GM19043 (cell line): ENCODE measurements around the gene CNBD2.
"Not testable (repeated sequence)": the region's sequence is repeated elsewhere in the genome, so short reads cannot be mapped to it uniquely, and the experiment has no call there.

Experiments
- ATAC-seq: cut with Tn5 transposase; IDR thresholded peaks from one replicate; pipeline ENCODE4 v1.9.1; 2021; ENCODE audit warnings: low read depth; ENCODE audit not compliant: unreplicated experiment

The CNBD2 gene

DNA sequence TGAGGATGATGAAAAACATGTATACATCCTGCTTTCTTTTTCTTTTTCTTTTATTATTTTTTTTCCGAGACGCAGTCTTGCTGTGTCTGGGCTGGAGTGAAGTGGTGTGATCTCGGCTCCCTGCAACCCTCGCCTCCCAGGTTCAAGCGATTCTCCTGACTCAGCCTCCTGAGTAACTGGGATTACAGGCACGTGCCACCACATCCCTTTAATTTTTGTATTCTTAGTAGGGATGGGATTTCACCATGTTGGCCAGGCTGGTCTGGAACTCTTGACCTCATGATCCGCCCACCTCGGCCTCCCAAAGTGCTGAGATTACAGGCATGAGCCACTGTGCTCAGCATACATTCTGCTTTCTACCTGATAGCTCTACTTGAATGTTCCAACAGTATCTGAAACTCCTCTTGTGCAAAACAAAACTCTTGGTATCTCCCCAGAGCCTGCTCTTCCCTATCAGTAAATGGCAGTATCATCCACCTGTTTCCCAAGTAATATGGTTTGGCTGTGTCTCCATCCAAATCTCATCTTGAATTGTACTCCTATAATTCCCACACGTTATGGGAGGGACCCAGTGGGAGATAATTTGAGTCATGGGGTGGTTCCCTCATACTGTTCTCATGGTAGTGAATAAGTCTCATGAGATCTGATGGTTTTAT, 85.6 kb downstream of the CNBD2 start:
- ATAC-seq: not testable (repeated sequence)

DNA sequence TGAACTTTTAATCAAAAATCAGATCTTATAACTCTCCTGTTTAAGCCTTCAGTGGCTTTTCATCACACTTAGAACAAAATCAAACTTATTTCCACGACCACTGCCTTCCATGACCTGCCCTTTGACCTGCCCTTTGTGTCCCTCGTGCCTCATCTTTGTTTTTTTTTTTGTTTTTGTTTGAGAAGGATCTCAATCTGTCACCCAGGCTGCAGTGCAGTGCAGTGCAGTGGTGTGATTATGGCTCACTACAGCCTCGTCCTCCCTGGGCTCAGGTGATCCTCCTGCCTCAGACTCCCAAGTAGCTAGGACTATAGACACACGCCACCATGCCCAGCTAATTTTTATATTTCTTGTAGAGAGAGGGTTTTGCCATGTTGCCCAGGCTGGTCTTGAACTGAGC, 86.8 kb downstream of the CNBD2 start:
- no peak for ATAC-seq

DNA sequence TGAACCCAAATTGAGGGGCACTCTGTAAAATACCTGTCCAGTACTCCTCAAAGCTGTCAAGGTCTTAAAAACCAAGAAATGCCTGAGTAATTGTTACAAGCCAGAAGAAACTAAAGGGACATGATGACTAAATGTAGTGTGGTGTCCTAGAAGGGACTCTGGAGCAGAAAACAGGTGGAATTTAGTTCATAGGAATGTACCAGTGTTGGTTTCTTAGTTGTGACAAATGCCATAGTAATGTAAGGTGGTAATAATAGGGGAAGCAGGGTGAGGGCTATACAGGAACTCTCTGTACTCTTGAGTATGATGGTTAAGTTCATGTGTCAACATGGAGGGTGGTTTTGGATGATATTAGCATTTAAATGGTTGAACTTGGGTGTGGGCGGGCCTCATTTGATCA, 92.3 kb downstream of the CNBD2 start:
- ATAC-seq: no peak

DNA sequence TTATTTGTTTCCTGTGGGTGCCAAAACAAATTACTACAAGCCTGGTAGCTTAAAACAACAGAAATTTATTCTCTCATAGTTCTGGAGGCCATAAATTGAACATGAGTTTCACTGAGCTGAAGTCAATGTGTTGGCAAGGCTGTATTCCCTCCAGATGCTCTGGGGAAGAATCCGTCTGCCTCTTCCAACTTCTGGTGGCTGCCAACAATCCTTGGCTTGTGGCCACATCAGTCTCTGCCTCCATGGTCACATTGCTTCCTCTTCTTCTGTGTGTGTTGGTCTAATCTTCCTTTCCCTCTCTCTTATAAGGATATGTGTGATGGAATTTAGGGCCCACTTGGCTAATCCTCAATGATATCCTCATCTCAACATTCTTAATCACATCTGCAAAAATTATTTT, 93.4 kb downstream of the CNBD2 start:
- ATAC-seq: no peak

DNA sequence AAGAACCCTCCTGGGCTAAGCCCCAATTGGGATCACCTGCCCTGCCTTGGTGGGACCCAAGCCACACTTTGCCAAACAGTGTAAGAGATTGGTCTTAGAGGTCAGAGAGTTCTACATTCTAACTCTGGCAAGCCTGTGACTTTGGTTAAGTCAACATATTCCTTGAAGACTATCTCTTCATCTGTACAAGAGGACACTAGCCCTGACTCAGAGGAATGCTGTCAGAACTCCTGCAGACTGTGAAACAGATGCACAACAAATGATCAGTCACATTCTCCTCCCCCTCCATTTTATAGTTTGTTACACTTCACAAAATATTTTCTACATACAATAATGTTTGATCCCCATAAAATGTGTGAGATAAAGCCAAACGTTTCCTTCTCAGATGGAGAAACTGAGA, 94.4 kb downstream of the CNBD2 start:
- ATAC-seq: no peak

DNA sequence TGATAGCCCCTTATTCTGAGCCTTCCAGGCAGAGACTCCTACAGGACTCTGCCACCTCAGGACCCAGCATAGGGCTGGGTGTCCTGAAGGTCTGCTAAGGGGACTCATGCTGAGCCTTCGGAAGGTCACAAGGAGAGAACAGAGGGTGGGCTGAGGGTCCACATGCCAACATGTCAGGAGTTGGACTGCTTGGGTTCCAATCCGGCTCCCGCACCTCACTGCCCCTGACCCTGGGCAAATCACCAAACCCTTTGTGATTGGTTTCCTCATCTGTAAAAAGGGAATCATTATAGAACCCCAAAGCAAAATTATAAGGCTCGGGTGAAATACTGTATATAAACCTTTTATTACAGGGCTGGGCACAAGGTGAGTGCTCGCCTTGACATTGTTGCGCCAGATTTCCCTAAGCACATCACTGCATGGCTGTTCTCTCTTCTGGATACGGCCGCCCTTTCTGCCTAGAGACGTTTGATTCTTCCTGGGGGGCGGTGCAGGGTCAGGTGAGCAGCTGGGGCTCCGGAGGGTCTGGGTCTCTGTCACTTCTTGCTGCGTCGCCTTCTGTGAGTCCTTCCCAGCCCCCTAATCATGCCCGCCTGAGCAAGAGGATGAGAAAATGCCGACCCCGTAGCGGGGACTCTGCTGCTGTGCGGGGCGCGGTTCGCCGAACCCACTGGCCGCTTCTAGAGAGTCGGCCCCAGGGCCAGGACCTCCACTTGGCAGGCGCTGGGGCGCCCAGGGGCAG, 95.7 kb downstream of the CNBD2 start:
- no peak for ATAC-seq

DNA sequence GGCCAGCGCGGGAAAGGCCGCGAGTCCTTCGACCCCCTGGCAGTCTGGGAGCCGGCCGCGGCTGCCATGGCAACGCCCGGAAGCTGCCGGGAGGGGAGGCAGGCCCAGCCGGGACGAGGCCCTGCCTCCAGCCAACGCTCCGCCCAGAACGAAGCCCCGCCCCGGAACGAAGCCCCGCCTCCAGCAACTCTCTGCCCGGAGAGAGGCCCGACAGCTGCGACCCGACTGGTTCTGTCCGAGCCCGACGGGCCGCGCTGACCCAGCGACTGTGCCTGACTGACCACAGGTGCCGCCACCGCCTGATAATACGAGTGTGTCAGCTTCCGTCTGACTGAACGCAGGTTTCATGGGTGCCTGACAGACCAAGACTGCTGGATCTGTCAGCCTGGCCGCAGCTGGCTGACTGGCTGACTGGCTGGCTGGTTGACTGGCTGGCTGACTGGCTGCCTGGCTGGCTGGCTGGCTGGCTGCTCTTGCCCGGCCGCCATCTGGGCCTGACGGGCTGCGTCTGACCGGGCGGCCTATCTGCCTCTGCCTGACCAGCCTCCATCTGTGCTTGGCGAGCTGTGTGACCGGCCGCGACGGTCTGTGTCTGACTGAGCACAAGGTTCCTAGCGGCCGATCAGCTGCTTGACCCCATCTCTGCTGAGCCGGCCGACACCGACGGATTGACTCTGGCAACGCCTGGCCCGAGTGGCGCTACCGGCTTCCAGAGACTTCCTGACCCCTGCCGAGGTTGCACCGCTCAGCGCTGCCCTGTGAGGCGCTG, 96.5 kb downstream of the CNBD2 start:
- ATAC-seq: peak; percentile 92

DNA sequence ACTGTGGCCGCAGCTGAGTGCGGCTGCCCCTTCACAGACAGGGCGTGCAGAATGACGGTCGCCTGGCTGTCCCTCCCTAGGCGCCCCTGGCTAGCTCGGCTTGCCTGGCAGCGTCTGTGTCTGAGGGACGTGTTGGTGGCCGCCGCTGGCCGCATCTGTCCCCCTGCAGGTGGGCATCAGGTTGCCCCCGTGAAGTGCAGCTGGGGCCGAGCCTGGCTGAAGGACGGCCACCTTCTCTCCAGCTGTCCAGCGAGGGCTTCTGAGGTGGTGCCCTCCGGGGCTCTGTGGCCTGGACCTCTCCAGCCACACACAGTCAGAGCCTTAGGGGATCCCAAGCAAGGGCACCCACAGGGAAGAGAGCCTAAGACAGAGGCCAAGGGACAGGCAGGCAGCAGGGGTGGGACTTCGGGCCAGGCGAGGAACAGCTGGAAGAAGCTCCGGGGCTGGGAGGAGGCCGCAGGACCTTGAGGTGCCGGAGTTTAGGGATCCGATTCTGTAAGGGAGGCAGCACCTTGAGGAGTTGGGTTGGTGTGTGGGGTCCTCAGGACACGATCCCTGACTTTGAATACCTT, 97.1 kb downstream of the CNBD2 start:
- ATAC-seq: no peak

DNA sequence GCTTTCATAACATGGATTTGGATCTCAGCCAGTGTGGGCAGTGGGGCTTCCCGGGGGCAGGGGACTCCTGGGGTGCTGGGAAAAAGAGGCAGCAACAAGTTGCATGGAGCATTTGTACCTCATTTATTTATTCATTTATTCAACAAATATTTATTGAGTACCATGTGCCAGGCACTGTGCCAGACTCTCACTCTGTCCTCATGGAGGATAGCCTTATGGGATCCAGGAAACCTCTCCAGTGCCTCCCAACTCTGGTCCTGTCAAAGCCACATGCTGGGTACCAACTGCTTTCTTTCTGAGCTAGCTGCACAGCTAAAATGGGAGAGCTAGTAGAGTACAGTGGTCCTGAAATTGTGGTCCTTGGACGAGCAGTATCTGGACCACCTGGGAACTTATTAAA, 98.4 kb downstream of the CNBD2 start:
- no peak for ATAC-seq

DNA sequence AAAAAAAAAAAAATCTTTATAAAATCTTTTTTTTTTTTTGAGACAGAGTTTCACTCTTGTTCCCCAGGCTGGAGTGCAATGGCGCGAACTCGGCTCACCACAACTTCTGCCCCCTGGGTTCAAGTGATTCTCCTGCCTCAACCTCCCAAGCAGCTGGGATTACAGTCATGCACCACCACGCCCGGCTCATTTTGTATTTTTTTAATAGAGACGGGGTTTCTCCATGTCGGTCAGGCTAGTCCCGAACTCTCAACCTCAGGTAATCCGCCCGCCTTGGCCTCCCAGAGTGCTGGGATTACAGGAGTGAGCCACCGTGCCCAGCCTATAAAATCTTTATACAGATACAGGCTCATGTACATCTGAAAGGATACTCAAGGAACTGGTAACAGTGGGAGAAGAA, 100.1 kb downstream of the CNBD2 start:
- ATAC-seq: not testable (repeated sequence)

DNA sequence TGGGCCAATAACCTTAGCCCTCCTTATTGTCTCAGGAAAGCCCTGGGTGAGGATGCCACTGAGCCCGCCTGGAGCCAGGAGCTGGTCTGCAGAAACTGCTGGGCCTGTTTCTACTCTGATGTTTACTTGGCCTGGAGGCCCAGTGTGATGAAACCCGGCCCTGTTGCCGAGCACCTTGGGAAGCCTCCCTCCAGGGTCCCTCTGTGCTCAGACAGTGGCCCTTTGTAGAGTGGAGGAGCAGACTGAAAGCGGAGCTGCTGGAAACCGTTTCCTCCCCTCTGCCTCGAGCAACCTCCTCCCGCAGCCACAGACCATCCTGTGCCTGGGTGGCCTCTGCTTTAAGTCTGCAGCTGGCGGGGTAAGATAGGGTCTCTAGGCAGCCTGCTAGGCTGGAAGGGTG, 102.1 kb downstream of the CNBD2 start:
- ATAC-seq: no peak

DNA sequence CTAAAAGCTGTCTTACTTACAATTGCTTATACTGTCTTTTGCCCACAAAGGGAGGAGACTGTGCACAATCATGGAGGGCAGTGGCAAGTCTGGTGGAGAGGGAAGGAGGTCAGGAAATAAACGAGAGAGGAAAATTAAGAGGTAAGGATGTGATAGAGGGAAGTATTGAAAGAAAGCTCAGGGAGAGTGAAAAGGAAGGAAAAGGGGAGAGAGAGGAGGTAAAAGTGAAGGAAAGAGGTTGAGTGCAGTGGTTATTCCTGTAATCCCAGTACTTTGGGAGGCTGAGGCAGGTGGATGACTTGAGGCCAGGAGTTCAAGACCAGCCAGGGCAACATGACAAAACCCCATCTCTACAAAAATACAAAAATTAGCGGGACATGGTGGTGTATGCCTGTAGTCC, 103.5 kb downstream of the CNBD2 start:
- no peak for ATAC-seq

DNA sequence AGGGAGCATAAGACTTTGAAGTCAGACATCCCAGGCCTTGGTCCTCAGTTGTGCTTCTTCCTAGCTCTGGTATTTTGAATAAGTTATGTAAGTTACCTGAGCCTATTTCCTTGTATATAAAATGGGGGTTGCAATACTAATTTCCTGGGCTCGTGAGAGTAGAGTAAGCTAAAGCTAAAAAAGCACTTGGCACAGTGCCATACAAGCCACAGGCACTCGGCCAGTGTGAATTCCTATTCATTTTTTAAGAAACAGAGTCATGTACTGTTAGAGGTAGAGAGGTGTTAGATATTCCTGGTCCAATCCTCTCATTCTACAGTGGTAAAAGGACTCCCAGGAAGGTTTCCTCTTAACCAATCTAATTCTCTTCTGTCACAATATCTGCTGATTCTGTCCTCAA, 106.6 kb downstream of the CNBD2 start:
- ATAC-seq: no peak

DNA sequence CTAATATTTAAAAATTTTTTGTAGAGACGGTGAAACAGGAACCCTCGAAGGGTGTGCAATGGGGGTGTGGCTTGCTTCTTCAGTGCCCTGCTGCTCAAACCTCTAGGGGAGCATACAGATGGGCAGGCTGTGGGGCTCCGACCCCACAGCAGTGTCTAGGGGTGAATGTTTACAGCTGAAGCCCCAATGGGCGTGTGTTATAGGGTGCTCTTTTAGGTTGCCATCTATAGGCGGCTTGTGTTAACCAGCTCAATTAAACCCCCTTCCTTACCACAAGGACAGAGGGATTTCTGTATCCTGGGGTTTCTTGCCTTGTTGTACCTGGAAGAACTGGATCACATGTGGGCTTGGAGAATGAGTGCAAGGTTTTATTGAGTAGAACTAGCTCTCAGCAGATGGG, 109.4 kb downstream of the CNBD2 start:
- ATAC-seq: not testable (repeated sequence)

DNA sequence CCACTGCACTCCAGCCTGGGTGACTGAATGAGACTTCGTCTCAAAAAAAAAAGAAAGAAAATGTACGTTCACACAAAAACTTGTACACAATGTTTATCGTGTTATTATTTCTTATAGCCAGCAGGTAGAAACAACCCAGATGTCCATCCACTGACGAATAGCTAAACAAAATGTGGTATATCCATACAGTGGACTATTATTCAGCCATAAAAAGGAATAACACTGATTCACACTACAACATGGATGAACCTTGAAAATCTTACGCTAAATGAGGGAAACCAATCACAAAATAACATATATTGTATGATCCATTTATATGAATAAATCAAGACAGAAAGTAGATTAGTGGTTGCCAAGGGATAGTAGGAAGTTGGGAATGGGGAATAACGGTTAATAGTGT, 111.1 kb downstream of the CNBD2 start:
- ATAC-seq: no peak

DNA sequence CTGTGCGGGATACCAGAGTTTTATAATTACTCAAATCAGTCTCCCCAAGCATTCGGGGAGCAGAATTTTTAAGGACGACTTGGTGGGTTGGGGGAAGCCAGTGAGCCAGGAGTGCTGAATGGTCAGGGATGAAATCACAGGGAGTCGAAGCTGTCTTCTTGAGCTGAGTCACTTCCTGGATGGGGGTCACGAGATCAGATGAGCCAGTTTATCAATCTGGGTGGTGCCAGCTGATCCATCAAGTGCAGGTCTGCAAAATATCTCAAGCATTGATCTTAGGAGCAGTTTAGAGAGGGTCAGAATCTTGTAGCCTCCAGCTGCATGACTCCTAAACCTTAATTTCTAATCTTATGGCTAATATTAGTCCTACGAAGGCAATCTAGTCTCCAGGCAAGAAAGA, 111.6 kb downstream of the CNBD2 start:
- ATAC-seq: not testable (repeated sequence)
